ENCODE measurements around the gene CDH11. TPM values are rescaled to one million over a fixed set of nuclear protein-coding genes. Genes with fewer than 3 reads are reported as not detected.

Gene CDH11
- polyA plus RNA-seq, 1 donor (not counting 4 experiments of a cell fraction or from before 2014, with no cell fraction given): 36.8 TPM

- FAIRE-seq (no peak), DNase-seq (ENCODE audit: low read depth, low spot score) (no peak)
- H4K20me1 ChIP-seq (ENCODE audit: control insufficient read depth, extremely low read depth, insufficient read depth, low read length): no peaks in the 10 kb centered on the region
- no peaks in the 10 kb centered on the region for H3K9me3 ChIP-seq (ENCODE audit: control insufficient read depth, low read depth, low read length)
- H3K9ac ChIP-seq (ENCODE audit: control insufficient read depth, extremely low read depth, insufficient read depth, low read length): no peak overlapping the region
- H3K4me2 ChIP-seq (ENCODE audit: control insufficient read depth, extremely low read depth, insufficient read depth, low read depth, low read length): no peak overlapping the region
- peaks cover 11% of the 10 kb centered on the region for H3K4me1 ChIP-seq (ENCODE audit: control insufficient read depth, extremely low read depth, insufficient read depth, low read length)
- H3K9me1 ChIP-seq (ENCODE audit: control insufficient read depth, extremely low read depth, insufficient read depth, low read length): no peaks in the 10 kb centered on the region
- no peak overlapping the region for H3K27ac ChIP-seq (ENCODE audit: control insufficient read depth, insufficient read depth, low read length)
- peaks cover 17% of the 10 kb centered on the region for H3K79me2 ChIP-seq (ENCODE audit: control insufficient read depth, insufficient read depth, low read length)
- H3K27me3 ChIP-seq (ENCODE audit: control insufficient read depth, extremely low read depth, insufficient read depth, low read length): peaks cover 37% of the 10 kb centered on the region
- H3K36me3 ChIP-seq (ENCODE audit: control insufficient read depth in 2 of 2, extremely low read depth in 1 of 2, insufficient read depth in 2 of 2, low read length in 2 of 2): no peaks in the 10 kb centered on the region
- dilution Hi-C loops (cut with MboI; ENCODE audit: extremely low pct_ligation_motif_present, low sequenced_read_pairs): no loop called here
- H2AFZ ChIP-seq (ENCODE audit: control insufficient read depth, low read length): no peak overlapping the region
- TF ChIP-seq EZH2 (IDR thresholded peaks at IDR 0.05; ENCODE audit: low read length) (no peak), CTCF (optimal IDR thresholded peaks at IDR 0.05 in 1 of 3, IDR thresholded peaks at IDR 0.05 in 1 of 3, conservative IDR thresholded peaks at IDR 0.05 in 1 of 3; ENCODE audit: extremely low read depth in 1 of 3, insufficient read depth in 2 of 3, low read length in 3 of 3) (no peak)
- no peak overlapping the region for H3K4me3 ChIP-seq (ENCODE audit: control insufficient read depth in 2 of 3, extremely low read depth in 1 of 3, insufficient read depth in 2 of 3, low read depth in 1 of 3, low read length in 3 of 3)
These were observed 3.5 kb upstream of the CDH11 start for GRCh38 chr16:65125322-65125721.

DNA sequence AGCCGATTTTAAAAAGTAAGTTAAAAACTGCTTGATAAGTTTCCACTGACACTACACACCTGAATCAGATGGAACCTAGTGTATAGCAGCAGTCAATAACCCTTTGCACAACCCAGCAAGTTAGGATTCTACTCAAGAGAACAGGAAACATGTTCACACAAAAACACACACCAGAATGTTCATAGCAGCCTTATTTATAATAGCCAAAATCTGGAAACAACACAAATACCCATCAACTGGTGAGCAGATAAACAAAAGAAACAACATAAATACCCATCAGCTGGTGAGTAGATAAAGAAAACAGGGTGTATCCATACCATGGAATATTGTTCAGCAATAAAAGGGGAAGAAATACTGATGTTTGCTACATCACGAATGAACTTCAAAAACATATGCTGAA, 2.7 kb upstream of the CDH11 start:
- Histone ChIP-seq H3K4me1 (ENCODE audit: control insufficient read depth, extremely low read depth, insufficient read depth, low read length) (peaks cover 11% of the 10 kb centered on the region), H3K36me3 (ENCODE audit: control insufficient read depth in 2 of 2, extremely low read depth in 1 of 2, insufficient read depth in 2 of 2, low read length in 2 of 2) (no peaks in the 10 kb centered on the region), H3K27me3 (ENCODE audit: control insufficient read depth, extremely low read depth, insufficient read depth, low read length) (peaks cover 38% of the 10 kb centered on the region), H4K20me1 (ENCODE audit: control insufficient read depth, extremely low read depth, insufficient read depth, low read length) (no peaks in the 10 kb centered on the region), H3K79me2 (ENCODE audit: control insufficient read depth, insufficient read depth, low read length) (peaks cover 24% of the 10 kb centered on the region), H3K9me1 (ENCODE audit: control insufficient read depth, extremely low read depth, insufficient read depth, low read length) (no peaks in the 10 kb centered on the region), H2AFZ (ENCODE audit: control insufficient read depth, low read length) (no peak overlapping the region), H3K4me3 (ENCODE audit: control insufficient read depth in 2 of 3, extremely low read depth in 1 of 3, insufficient read depth in 2 of 3, low read depth in 1 of 3, low read length in 3 of 3) (no peak overlapping the region), H3K27ac (ENCODE audit: control insufficient read depth, insufficient read depth, low read length) (no peak overlapping the region), H3K4me2 (ENCODE audit: control insufficient read depth, extremely low read depth, insufficient read depth, low read depth, low read length) (no peak overlapping the region), H3K9me3 (ENCODE audit: control insufficient read depth, low read depth, low read length) (no peaks in the 10 kb centered on the region), H3K9ac (ENCODE audit: control insufficient read depth, extremely low read depth, insufficient read depth, low read length) (no peak overlapping the region)
- DNase-seq (ENCODE audit: low read depth, low spot score) (no peak), FAIRE-seq (peak; percentile 67)
- dilution Hi-C loops (cut with MboI; ENCODE audit: extremely low pct_ligation_motif_present, low sequenced_read_pairs): no loop called here
- TF ChIP-seq CTCF (optimal IDR thresholded peaks at IDR 0.05 in 1 of 3, IDR thresholded peaks at IDR 0.05 in 1 of 3, conservative IDR thresholded peaks at IDR 0.05 in 1 of 3; ENCODE audit: extremely low read depth in 1 of 3, insufficient read depth in 2 of 3, low read length in 3 of 3): no peak
- no peak for TF ChIP-seq EZH2 (IDR thresholded peaks at IDR 0.05; ENCODE audit: low read length)
